Vagina (tissue), 2 donors: ENCODE data around the gene AHNAK. TPM values are rescaled to one million over a fixed set of nuclear protein-coding genes. Genes with fewer than 3 reads are reported as not detected.

Experiments used
- DNase-seq, 2 donors: peaks; one replicate each; pipeline ENCODE4 v3.0.0-alpha.2; 2017; ENCODE audit errors: extremely low spot score in 2 of 2
- H3K27ac ChIP-seq: fragments of 200-600 bp; sonication (generic); one replicate; pipeline ENCODE4 v1.5.1; 2019
- H3K27me3 ChIP-seq: fragments of 200-600 bp; sonication (generic); one replicate; pipeline ENCODE4 v1.5.1; 2019
- H3K36me3 ChIP-seq, 2 donors: fragments of 200-600 bp; sonication (generic); one replicate each; pipeline ENCODE4 v1.5.1; 2017 to 2019
- H3K4me1 ChIP-seq: fragments of 200-600 bp; sonication (generic); one replicate; pipeline ENCODE4 v1.5.1; 2019
- H3K4me3 ChIP-seq, 2 donors: fragments of 200-600 bp; sonication (generic); 1 replicate in 1 of 2; 2 replicates in 1 of 2; pipeline ENCODE4 v1.5.1; 2016 to 2019
- H3K9me3 ChIP-seq: fragments of 200-600 bp; sonication (generic); one replicate; pipeline ENCODE4 v1.5.1; 2019
- POLR2A ChIP-seq, 2 donors: fragments of 450-650 bp; IDR thresholded peaks; one replicate each; pipeline ENCODE4 v1.6.1; 2017; ENCODE audit warnings: antibody characterized with exemption in 2 of 2, mild to moderate bottlenecking in 2 of 2, moderate library complexity in 2 of 2
- POLR2AphosphoS5 ChIP-seq, 2 donors: sonication (generic); formaldehyde crosslinking; IDR thresholded peaks; one replicate each; pipeline ENCODE4 v1.9.0; 2017; ENCODE audit warnings: antibody characterized with exemption in 2 of 2, mild to moderate bottlenecking in 2 of 2, low read depth in 1 of 2; ENCODE audit not compliant: insufficient read depth in 1 of 2
- intact Hi-C: fragments of 100-400 bp; cut with DNase I; formaldehyde crosslinking; loops from one replicate; pipeline ENCODE4 v1.15.1; 2023
- total RNA-seq: library from RNA; depleted of rRNA; stranded (reverse); fragments of >200 nt; gene quantifications from one replicate; pipeline ENCODE4 v1.2.3, GENCODE V29; 2016
- TF ChIP-seq, protein P1 (sequence below), 3 experiments: fragments of 450-650 bp in 2 of 3; fragments of 200-600 bp in 1 of 3; sonication (generic) in 1 of 3; IDR thresholded peaks; one replicate each; pipeline ENCODE4 v1.5.1; 2017 to 2019; ENCODE audit warnings: antibody characterized with exemption in 3 of 3, mild to moderate bottlenecking in 2 of 3, moderate library complexity in 2 of 3

The AHNAK gene
- total RNA-seq, 1 donor from 2014 or later: 828 TPM

DNA sequence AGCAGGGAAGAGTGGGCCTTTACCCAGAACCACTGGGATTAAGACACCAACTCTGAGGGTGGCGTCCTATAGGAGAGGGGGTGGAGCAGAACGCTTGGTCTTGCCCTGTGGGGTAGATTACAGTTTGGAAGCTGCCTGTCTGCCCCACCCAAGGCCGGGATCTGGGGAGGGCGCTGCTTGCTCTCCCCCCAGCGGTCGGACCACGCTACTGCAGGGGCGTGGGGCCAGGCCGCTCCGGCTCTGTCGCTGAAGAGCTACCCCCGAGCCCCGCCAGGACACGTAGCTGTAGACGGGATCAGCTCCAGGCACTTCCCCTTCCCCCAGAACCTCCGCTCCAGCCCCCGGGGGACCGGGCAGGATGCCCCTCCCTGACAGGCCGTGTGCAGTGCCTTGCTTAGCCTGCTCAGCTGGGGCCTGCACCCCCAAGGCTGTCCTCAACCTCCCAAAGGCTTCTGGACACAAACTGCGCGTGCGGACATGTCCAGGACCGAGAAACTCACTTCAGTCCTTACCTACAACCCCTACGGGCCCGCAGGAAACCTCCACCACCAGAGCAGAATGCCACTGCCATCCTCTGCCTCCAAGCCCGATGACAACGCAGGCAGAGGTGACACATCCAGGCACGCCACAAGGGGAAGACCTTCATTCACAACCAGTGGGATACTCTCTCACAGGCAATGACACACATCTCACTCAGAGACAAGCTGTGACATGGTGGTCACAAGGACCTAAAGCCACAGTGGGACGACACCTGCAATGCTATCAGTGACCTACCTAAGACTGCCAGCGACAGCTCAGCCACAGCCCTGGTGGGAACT is 3.6 kb downstream of the AHNAK start:
- intact Hi-C loops: loop anchor here (5.0 kb wide), 2 partner anchors 96 to 121 kb away; no protein-coding TSS in a partner anchor
- H3K4me3 ChIP-seq: peak overlapping the region; percentile 99 to 100
- DNase-seq: peak in 1 of 2 donors; percentile 91

DNA sequence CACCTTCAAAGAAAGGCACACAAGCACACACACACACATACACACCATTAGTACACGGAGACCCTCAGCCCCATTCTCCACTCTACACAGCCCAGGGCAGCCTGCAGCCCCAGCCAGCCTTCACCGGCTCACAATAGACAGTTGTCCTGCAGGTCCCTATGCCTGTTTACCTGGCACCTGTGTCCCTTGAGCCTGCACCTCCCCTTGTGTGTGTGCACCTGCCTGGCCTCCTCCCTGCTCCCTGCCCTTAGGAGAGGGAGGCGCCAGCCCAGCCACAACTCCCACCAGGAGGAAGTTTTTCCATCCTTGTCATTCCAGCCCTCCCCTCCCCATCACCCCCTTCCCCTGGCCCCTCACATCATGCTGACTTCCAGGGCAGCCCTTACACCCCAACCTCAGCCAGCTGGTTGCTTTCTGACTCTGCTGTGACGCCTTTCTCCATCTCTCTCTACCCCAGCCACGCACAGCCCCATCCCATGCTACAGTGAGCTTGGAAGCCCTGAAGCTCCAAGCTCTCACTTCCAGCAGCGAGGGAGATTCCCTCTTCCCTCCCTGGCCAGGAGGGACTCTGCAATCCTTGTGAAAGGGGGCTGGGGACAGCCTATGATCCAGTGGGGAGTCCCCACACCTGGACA is 4.4 kb downstream of the AHNAK start:
- DNase-seq: no peak
- peak overlapping the region; percentile 99 to 100 for H3K4me3 ChIP-seq
- intact Hi-C loops: loop anchor here (5.0 kb wide), 2 partner anchors 95 to 120 kb away; no protein-coding TSS in a partner anchor
- H3K4me1 ChIP-seq: peaks cover 75% of the 10 kb centered on the region
- no peak for TF ChIP-seq POLR2A (IDR thresholded peaks at IDR 0.05)
- TF ChIP-seq, protein P1, sequence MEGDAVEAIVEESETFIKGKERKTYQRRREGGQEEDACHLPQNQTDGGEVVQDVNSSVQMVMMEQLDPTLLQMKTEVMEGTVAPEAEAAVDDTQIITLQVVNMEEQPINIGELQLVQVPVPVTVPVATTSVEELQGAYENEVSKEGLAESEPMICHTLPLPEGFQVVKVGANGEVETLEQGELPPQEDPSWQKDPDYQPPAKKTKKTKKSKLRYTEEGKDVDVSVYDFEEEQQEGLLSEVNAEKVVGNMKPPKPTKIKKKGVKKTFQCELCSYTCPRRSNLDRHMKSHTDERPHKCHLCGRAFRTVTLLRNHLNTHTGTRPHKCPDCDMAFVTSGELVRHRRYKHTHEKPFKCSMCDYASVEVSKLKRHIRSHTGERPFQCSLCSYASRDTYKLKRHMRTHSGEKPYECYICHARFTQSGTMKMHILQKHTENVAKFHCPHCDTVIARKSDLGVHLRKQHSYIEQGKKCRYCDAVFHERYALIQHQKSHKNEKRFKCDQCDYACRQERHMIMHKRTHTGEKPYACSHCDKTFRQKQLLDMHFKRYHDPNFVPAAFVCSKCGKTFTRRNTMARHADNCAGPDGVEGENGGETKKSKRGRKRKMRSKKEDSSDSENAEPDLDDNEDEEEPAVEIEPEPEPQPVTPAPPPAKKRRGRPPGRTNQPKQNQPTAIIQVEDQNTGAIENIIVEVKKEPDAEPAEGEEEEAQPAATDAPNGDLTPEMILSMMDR (IDR thresholded peaks at IDR 0.05): no peak
- no peak for TF ChIP-seq POLR2AphosphoS5 (IDR thresholded peaks at IDR 0.05; ENCODE audit: insufficient read depth in 1 of 2, low read depth in 1 of 2)
- no peaks in the 10 kb centered on the region for H3K9me3 ChIP-seq
- H3K27me3 ChIP-seq: no peaks in the 10 kb centered on the region
- peak overlapping the region; percentile 100 for H3K27ac ChIP-seq
- no peaks in the 10 kb centered on the region for H3K36me3 ChIP-seq

More for the DNA sequence above, 3.6 kb downstream of the AHNAK start:
- Histone ChIP-seq H3K9me3 (no peaks in the 10 kb centered on the region), H3K27me3 (no peaks in the 10 kb centered on the region), H3K4me1 (peaks cover 75% of the 10 kb centered on the region), H3K36me3 (no peaks in the 10 kb centered on the region), H3K27ac (peak overlapping the region; percentile 100)
- TF ChIP-seq POLR2AphosphoS5 (IDR thresholded peaks at IDR 0.05; ENCODE audit: insufficient read depth in 1 of 2, low read depth in 1 of 2): peak; percentile 68 to 71
- TF ChIP-seq, protein P1 (IDR thresholded peaks at IDR 0.05): peak; percentile 90 to 100 (median 95)
- no peak for TF ChIP-seq POLR2A (IDR thresholded peaks at IDR 0.05)

DNA sequence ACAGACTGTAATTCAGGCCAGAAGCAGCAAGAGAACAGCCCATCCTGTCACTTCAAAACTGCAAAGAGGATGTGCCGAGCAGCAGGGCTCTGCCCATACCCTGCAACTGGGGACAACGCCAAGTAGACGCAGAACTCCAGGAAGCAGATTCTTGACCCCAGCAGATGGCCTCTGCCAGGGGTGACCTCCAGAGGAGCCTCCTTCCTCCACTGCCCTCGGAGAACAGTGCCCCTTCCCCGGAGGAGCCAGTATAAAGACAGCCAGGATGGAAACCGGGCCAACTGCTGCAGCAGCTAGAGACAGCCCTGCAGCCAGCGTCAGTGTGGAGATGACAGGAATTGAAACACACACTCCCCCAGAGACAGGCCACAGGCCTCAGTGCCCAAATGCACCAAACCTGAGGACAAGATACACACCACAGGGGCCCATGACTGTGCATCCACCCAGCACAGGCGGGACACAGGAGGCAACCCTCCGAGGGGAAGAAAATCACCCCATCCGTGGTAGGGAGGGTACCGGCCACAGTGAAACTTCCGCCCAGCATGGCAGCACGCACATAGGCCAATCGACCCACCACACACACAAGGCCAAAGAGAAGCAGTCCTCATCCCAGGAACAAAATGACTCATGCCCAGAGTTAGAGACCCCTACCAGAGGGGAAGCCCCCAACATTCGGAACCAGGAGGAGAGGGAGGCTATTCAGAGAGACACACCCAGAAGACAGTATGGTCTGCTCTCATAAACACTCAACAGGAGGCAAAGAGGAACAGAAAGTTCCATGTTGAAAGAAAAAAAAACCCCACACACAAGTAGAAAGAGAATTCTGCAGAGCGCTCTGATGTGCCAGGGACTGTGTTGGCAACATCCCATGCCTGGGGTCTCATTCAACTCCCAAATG is 5.6 kb downstream of the AHNAK start:
- DNase-seq: no peak
- H3K36me3 ChIP-seq: peaks cover 0 to 5% of the 10 kb centered on the region in 2 donors
- peak; percentile 16 to 34 for TF ChIP-seq POLR2AphosphoS5 (IDR thresholded peaks at IDR 0.05; ENCODE audit: insufficient read depth in 1 of 2, low read depth in 1 of 2)
- no peak for TF ChIP-seq POLR2A (IDR thresholded peaks at IDR 0.05)
- TF ChIP-seq, protein P1 (IDR thresholded peaks at IDR 0.05): no peak
- H3K27me3 ChIP-seq: no peaks in the 10 kb centered on the region
- peak overlapping the region; percentile 100 for H3K27ac ChIP-seq
- H3K9me3 ChIP-seq: no peaks in the 10 kb centered on the region
- H3K4me3 ChIP-seq: peak overlapping the region; percentile 99 to 100
- H3K4me1 ChIP-seq: peaks cover 83% of the 10 kb centered on the region
- intact Hi-C loops: loop anchor here (5.0 kb wide), 2 partner anchors 94 to 119 kb away; no protein-coding TSS in a partner anchor

DNA sequence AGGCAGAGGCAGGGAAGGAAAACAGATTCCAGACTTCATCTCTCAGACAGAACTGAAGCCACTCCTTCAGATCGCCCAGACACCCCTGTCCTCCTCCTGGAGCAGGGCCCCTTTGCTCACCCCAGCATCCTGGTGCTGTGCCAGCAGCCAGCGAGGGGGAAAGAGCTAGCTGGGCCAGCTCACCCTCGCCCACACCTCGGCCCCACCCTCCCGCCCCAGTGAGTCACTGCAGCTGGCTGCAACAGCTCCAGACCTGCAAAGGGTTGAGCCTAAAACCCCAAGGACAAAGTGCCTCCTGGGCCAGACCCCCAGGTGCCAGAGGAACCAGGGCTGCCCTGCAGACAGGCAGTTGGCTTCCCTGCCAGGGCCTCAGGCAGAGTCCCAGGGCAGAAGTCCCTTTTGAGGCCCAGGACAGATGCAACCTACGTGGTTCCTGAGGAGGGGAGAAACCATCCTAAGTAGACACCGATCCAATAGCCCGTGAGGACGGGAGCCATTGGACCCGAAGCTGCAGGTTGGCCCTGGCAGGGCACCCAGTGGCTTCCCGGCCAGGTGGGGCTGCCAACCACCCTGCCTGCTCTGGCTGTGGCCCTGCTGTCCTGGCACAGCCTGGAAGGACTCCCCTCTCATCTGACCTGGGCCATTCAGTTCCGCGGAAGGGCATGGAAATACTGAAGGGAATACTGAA is 7.2 kb downstream of the AHNAK start:
- Histone ChIP-seq H3K27me3 (no peaks in the 10 kb centered on the region), H3K4me3 (peak overlapping the region; percentile 99 to 100), H3K27ac (peak overlapping the region; percentile 100), H3K9me3 (no peaks in the 10 kb centered on the region), H3K36me3 (peaks cover 0 to 22% of the 10 kb centered on the region in 2 donors), H3K4me1 (peaks cover 88% of the 10 kb centered on the region)
- intact Hi-C loops: no loop called here
- peak in 1 of 2 donors; percentile 93 for DNase-seq
- TF ChIP-seq POLR2AphosphoS5 (IDR thresholded peaks at IDR 0.05; ENCODE audit: insufficient read depth in 1 of 2, low read depth in 1 of 2) (peak in 1 of 2 donors; percentile 55), POLR2A (IDR thresholded peaks at IDR 0.05) (no peak)
